HG03342 (cell line): ENCODE measurements around the gene CCR3.
"Not testable (repeated sequence)": the region's sequence is repeated elsewhere in the genome, so short reads cannot be mapped to it uniquely, and the experiment has no call there.

ENCODE experiments used
- ATAC-seq: cut with Tn5 transposase; IDR thresholded peaks from one replicate; pipeline ENCODE4 v1.9.1; 2021; ENCODE audit warnings: mild to moderate bottlenecking, moderate library complexity; ENCODE audit not compliant: unreplicated experiment

CCR3 gene

GRCh38 chr3:46242120-46242519 is at the start of gene CCR3:
CCR3 (plus strand) TSS chr3:46242460; CDS start chr3:46265159, 22,699 bp downstream.
- no peak for ATAC-seq

GRCh38 chr3:46192939-46193338 is 49.3 kb upstream of the CCR3 start:
- no peak for ATAC-seq

- ATAC-seq: no peak
These were observed 48.8 kb upstream of the CCR3 start for GRCh38 chr3:46193436-46193835.

GRCh38 chr3:46194868-46195553 is 47.2 kb upstream of the CCR3 start:
- ATAC-seq: no peak

GRCh38 chr3:46196261-46196957 is 45.9 kb upstream of the CCR3 start:
- ATAC-seq: no peak

- no peak for ATAC-seq
These were observed 42.0 kb upstream of the CCR3 start for GRCh38 chr3:46200211-46200610.

- ATAC-seq: no peak
These were observed 41.5 kb upstream of the CCR3 start for GRCh38 chr3:46200790-46201189.

- ATAC-seq: no peak
These were observed 39.7 kb upstream of the CCR3 start for GRCh38 chr3:46202535-46202934.

- no peak for ATAC-seq
These were observed 38.6 kb upstream of the CCR3 start for GRCh38 chr3:46203681-46204080.

GRCh38 chr3:46205286-46205960 is 36.8 kb upstream of the CCR3 start:
- no peak for ATAC-seq

- ATAC-seq: no peak
These were observed 35.8 kb upstream of the CCR3 start for GRCh38 chr3:46206282-46207015.

GRCh38 chr3:46207514-46207913 is 34.7 kb upstream of the CCR3 start:
- ATAC-seq: not testable (repeated sequence)

GRCh38 chr3:46208167-46208704 is 34.0 kb upstream of the CCR3 start, which contains the start of gene CCR1:
CCR1 (minus strand) TSS chr3:46208313; CDS start chr3:46204313, 4,000 bp downstream.
- peak; percentile 60 for ATAC-seq

- ATAC-seq: no peak
These were observed 33.2 kb upstream of the CCR3 start for GRCh38 chr3:46209053-46209452.

- no peak for ATAC-seq
These were observed 32.4 kb upstream of the CCR3 start for GRCh38 chr3:46209746-46210470.

GRCh38 chr3:46212101-46212500 is 30.2 kb upstream of the CCR3 start:
- ATAC-seq: no peak

GRCh38 chr3:46213201-46213600 is 29.1 kb upstream of the CCR3 start:
- ATAC-seq: no peak

GRCh38 chr3:46214751-46215352 is 27.4 kb upstream of the CCR3 start:
- no peak for ATAC-seq

- ATAC-seq: no peak
These were observed 26.3 kb upstream of the CCR3 start for GRCh38 chr3:46215810-46216414.
